D721Med (cell line): ENCODE data around the gene ODC1.

ENCODE experiments used
- DNase-seq: peaks from one replicate; pipeline ENCODE4 v3.0.0; 2011; ENCODE audit warnings: low spot score; ENCODE audit not compliant: insufficient read length
- FAIRE-seq: peaks from 2 replicates; lab custom pipeline; 2011; peaks lifted over from hg19 to GRCh38; lab: Jason Lieb, UNC
- TF ChIP-seq, protein P1 (sequence below): IDR thresholded peaks from 2 replicates; pipeline ENCODE4 v1.5.1; 2012; ENCODE audit warnings: mild to moderate bottlenecking, control low read depth; ENCODE audit not compliant: insufficient read depth; ENCODE audit errors: missing control alignments

ODC1 gene

DNA sequence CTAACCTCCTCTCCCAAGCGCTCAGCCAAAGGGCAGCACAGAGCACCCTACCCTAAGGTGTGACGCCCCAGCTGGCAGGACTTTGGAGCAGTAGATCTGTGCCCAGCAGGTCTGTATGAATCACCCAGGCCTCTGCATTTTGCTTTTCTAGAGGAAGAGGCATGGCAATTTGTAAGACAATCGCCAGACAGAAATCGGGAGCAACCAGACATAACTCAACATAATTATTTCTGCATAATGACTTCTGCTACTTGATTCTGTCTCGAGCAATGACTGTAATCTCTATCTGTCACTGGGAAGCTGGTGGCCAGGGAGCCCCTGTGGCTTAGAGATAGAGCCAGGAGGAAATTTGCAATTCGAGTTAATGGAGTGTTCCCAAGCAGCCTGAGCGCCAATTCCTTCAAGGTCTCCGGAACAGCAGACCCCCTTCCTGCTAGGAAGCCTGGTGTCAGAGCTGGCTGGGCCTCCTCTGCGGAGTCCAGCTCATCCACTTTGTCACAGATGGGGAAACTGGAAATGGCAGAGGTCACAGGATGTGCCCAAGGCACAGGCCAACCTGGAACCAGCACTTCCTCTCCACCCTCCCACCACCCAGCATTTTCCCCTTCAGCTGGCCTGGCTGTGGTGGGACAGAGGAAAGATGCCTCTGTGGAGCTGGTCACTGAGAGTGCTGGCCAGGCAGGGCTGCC, 55.0 kb downstream of the ODC1 start:
- TF ChIP-seq, protein P1, sequence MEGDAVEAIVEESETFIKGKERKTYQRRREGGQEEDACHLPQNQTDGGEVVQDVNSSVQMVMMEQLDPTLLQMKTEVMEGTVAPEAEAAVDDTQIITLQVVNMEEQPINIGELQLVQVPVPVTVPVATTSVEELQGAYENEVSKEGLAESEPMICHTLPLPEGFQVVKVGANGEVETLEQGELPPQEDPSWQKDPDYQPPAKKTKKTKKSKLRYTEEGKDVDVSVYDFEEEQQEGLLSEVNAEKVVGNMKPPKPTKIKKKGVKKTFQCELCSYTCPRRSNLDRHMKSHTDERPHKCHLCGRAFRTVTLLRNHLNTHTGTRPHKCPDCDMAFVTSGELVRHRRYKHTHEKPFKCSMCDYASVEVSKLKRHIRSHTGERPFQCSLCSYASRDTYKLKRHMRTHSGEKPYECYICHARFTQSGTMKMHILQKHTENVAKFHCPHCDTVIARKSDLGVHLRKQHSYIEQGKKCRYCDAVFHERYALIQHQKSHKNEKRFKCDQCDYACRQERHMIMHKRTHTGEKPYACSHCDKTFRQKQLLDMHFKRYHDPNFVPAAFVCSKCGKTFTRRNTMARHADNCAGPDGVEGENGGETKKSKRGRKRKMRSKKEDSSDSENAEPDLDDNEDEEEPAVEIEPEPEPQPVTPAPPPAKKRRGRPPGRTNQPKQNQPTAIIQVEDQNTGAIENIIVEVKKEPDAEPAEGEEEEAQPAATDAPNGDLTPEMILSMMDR: no peak
- FAIRE-seq (no peak), DNase-seq (no peak)

DNA sequence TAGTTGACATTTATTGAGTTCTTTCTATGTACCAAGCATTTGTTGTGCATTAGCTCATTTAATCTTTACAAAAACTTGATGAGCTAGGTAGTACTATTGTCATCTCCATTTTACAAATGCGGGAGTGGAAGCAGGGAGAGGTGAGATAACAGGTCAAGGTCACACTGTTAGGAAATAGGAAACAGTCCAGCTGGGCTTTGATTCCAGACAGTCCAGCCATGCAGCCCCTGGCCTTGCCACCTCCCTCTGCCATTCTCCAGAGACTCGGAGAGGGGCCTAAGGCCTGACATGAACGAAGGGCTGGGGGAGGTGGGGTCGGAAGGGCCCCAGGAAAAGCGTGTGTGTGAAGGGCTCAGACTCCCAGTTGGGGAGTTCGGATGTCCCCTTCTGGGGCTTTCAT, 55.6 kb downstream of the ODC1 start:
- DNase-seq: no peak
- FAIRE-seq: no peak
- TF ChIP-seq, protein P1: no peak

DNA sequence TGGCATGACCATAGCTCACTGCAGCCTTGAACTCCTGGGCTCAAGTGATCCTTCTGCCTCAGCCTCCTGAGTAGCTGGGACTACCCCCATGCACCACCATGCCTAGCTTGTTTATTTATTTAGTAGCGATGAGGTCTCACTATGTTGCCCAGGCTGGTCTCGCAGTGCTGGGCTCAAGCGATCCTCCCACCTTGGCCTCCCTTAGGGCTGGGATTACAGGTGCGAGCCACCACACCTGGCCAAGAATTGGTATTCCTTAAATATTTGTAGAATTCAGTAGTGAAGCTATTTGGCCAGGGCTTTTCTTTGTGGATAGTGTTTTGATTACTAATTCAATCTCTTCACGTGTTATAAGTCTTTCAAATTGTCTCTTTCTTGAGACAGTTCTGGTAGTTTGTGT, 56.0 kb downstream of the ODC1 start:
- no peak for DNase-seq
- TF ChIP-seq, protein P1: no peak
- no peak for FAIRE-seq

GRCh38 chr2:10390369-10390801, 57.7 kb downstream of the ODC1 start:
- no peak for DNase-seq
- FAIRE-seq: no peak
- TF ChIP-seq, protein P1: no peak
